ENCODE measurements around the gene RANBP1. TPM values are rescaled to one million over a fixed set of nuclear protein-coding genes. Genes with fewer than 3 reads are reported as not detected.

Gene RANBP1
- total RNA-seq, 1 experiment from 2014 or later: 443 TPM

DNA sequence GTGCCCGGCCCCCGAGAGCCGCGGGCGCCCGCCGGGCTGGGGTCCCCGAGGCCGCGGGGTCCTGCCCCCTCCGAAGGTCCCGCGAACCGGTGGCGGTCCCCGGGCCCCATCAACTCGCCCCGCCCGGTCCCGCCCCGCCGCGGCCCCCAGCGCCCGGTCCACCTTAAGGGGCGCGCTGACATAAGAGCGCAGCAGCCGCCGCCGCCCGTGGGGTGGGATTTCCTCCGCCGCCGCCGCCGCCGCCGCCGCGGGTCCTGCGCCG lies 15.6 kb downstream of the RANBP1 start, which contains the start of gene ZDHHC8 (continued):
- no peak for TF ChIP-seq FOXK1 (CRISPR knock-in tag; IDR thresholded peaks at IDR 0.05)
- TF ChIP-seq, protein P1, sequence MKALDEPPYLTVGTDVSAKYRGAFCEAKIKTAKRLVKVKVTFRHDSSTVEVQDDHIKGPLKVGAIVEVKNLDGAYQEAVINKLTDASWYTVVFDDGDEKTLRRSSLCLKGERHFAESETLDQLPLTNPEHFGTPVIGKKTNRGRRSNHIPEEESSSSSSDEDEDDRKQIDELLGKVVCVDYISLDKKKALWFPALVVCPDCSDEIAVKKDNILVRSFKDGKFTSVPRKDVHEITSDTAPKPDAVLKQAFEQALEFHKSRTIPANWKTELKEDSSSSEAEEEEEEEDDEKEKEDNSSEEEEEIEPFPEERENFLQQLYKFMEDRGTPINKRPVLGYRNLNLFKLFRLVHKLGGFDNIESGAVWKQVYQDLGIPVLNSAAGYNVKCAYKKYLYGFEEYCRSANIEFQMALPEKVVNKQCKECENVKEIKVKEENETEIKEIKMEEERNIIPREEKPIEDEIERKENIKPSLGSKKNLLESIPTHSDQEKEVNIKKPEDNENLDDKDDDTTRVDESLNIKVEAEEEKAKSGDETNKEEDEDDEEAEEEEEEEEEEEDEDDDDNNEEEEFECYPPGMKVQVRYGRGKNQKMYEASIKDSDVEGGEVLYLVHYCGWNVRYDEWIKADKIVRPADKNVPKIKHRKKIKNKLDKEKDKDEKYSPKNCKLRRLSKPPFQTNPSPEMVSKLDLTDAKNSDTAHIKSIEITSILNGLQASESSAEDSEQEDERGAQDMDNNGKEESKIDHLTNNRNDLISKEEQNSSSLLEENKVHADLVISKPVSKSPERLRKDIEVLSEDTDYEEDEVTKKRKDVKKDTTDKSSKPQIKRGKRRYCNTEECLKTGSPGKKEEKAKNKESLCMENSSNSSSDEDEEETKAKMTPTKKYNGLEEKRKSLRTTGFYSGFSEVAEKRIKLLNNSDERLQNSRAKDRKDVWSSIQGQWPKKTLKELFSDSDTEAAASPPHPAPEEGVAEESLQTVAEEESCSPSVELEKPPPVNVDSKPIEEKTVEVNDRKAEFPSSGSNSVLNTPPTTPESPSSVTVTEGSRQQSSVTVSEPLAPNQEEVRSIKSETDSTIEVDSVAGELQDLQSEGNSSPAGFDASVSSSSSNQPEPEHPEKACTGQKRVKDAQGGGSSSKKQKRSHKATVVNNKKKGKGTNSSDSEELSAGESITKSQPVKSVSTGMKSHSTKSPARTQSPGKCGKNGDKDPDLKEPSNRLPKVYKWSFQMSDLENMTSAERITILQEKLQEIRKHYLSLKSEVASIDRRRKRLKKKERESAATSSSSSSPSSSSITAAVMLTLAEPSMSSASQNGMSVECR (CRISPR knock-in tag; IDR thresholded peaks at IDR 0.05; ENCODE audit: borderline replicate concordance): no peak
- TF ChIP-seq ZNF281 (CRISPR knock-in tag; IDR thresholded peaks at IDR 0.05): no peak
- TF ChIP-seq, protein P2, sequence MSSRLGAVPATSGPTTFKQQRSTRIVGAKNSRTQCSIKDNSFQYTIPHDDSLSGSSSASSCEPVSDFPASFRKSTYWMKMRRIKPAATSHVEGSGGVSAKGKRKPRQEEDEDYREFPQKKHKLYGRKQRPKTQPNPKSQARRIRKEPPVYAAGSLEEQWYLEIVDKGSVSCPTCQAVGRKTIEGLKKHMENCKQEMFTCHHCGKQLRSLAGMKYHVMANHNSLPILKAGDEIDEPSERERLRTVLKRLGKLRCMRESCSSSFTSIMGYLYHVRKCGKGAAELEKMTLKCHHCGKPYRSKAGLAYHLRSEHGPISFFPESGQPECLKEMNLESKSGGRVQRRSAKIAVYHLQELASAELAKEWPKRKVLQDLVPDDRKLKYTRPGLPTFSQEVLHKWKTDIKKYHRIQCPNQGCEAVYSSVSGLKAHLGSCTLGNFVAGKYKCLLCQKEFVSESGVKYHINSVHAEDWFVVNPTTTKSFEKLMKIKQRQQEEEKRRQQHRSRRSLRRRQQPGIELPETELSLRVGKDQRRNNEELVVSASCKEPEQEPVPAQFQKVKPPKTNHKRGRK (CRISPR knock-in tag; IDR thresholded peaks at IDR 0.05; ENCODE audit: borderline replicate concordance): no peak
- no peak for TF ChIP-seq ZNF317 (CRISPR knock-in tag; IDR thresholded peaks at IDR 0.05; ENCODE audit: borderline replicate concordance, low read depth)
- TF ChIP-seq, protein P3, sequence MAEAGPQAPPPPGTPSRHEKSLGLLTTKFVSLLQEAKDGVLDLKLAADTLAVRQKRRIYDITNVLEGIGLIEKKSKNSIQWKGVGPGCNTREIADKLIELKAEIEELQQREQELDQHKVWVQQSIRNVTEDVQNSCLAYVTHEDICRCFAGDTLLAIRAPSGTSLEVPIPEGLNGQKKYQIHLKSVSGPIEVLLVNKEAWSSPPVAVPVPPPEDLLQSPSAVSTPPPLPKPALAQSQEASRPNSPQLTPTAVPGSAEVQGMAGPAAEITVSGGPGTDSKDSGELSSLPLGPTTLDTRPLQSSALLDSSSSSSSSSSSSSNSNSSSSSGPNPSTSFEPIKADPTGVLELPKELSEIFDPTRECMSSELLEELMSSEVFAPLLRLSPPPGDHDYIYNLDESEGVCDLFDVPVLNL (CRISPR knock-in tag; IDR thresholded peaks at IDR 0.05; ENCODE audit: borderline replicate concordance, low read depth): no peak
- no peak for TF ChIP-seq MYBL2 (CRISPR knock-in tag; IDR thresholded peaks at IDR 0.05)
- TF ChIP-seq, protein P4, sequence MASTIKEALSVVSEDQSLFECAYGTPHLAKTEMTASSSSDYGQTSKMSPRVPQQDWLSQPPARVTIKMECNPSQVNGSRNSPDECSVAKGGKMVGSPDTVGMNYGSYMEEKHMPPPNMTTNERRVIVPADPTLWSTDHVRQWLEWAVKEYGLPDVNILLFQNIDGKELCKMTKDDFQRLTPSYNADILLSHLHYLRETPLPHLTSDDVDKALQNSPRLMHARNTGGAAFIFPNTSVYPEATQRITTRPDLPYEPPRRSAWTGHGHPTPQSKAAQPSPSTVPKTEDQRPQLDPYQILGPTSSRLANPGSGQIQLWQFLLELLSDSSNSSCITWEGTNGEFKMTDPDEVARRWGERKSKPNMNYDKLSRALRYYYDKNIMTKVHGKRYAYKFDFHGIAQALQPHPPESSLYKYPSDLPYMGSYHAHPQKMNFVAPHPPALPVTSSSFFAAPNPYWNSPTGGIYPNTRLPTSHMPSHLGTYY (CRISPR knock-in tag; IDR thresholded peaks at IDR 0.05): no peak

GRCh38 chr22:20131859-20132685 lies 16.2 kb downstream of the RANBP1 start:
- DNase-seq (ENCODE audit: low spot score) (no peak), ATAC-seq (no peak)
- Mint-ChIP-seq H3K27ac (no peak overlapping the region), H3K36me3 (peaks cover 8% of the 10 kb centered on the region), H3K4me1 (0 out of 2 replicates have a peak, but pooled peaks cover 6% of the 10 kb centered on the region), H3K4me3 (peak overlapping the region; percentile 62), H3K27me3 (ENCODE audit: low read depth) (no peaks in the 10 kb centered on the region), H3K9me3 (no peaks in the 10 kb centered on the region)
- no peak for TF ChIP-seq ETV6 (CRISPR knock-in tag; IDR thresholded peaks at IDR 0.05)
- TF ChIP-seq FOXP1 (CRISPR knock-in tag; IDR thresholded peaks at IDR 0.05; ENCODE audit: borderline replicate concordance): no peak
- TF ChIP-seq, protein P5, sequence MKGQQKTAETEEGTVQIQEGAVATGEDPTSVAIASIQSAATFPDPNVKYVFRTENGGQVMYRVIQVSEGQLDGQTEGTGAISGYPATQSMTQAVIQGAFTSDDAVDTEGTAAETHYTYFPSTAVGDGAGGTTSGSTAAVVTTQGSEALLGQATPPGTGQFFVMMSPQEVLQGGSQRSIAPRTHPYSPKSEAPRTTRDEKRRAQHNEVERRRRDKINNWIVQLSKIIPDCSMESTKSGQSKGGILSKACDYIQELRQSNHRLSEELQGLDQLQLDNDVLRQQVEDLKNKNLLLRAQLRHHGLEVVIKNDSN (CRISPR knock-in tag; IDR thresholded peaks at IDR 0.05): no peak
- TF ChIP-seq RELA (CRISPR knock-in tag; IDR thresholded peaks at IDR 0.05; ENCODE audit: borderline replicate concordance): no peak
- TF ChIP-seq STAT6 (CRISPR knock-in tag; conservative IDR thresholded peaks at IDR 0.05; ENCODE audit: low read depth): no peak
- no peak for TF ChIP-seq FOXJ3 (CRISPR knock-in tag; IDR thresholded peaks at IDR 0.05; ENCODE audit: borderline replicate concordance)
- TF ChIP-seq PRRX2 (CRISPR knock-in tag; IDR thresholded peaks at IDR 0.05): no peak
- no peak for TF ChIP-seq NR3C1 (CRISPR knock-in tag; conservative IDR thresholded peaks at IDR 0.05; ENCODE audit: low read depth)
- no peak for TF ChIP-seq MYBL2 (CRISPR knock-in tag; IDR thresholded peaks at IDR 0.05)
- no peak for TF ChIP-seq ATF2 (CRISPR knock-in tag; IDR thresholded peaks at IDR 0.05; ENCODE audit: borderline replicate concordance, low read depth)
- ChIA-PET POLR2A (no interaction called here), CTCF (no interaction called here)
